Ovary (tissue), 9 donors: ENCODE results near the gene LEKR1. TPM values are rescaled to one million over a fixed set of nuclear protein-coding genes. Genes with fewer than 3 reads are reported as not detected.

Experiments
- DNase-seq, 5 donors: peaks; one replicate each; pipeline ENCODE4 v3.0.0-alpha.2; 2019 to 2020
- H3K27ac ChIP-seq, 2 donors: fragments of 200-600 bp; one replicate each; pipeline versions ENCODE4 v1.5.1 to v1.8.0; 2019 to 2022
- H3K27me3 ChIP-seq: fragments of 200-600 bp; one replicate; pipeline ENCODE4 v1.8.0; 2022
- H3K36me3 ChIP-seq: fragments of 200-600 bp; sonication (generic); one replicate; pipeline ENCODE4 v1.5.1; 2019
- H3K4me1 ChIP-seq: one replicate; pipeline ENCODE4 v1.8.1; 2013; ENCODE audit warnings: mild to moderate bottlenecking, moderate library complexity; ENCODE audit not compliant: insufficient read depth
- H3K4me3 ChIP-seq: fragments of 200-600 bp; sonication (generic); one replicate; pipeline ENCODE4 v1.5.1; 2017
- H3K9me3 ChIP-seq, 2 donors: fragments of 200-600 bp in 1 of 2; sonication (generic) in 1 of 2; one replicate each; pipeline versions ENCODE4 v1.5.1 to v1.8.1; 2013 to 2019; ENCODE audit warnings: mild to moderate bottlenecking in 1 of 2, moderate library complexity in 1 of 2
- EP300 ChIP-seq: sonication (generic); formaldehyde crosslinking; IDR thresholded peaks from one replicate; pipeline ENCODE4 v1.6.1; 2017; ENCODE audit warnings: antibody characterized with exemption
- POLR2A ChIP-seq: fragments of 450-650 bp; IDR thresholded peaks from one replicate; pipeline ENCODE4 v1.6.1; 2017; ENCODE audit warnings: antibody characterized with exemption, mild to moderate bottlenecking, moderate library complexity
- WGBS, 3 donors: extraction: QIAGEN DNeasy Blood & Tissue Kit in 1 of 3; methylation state at CpG; one replicate each; pipeline versions ENCODE4 v1.1.5 to v1.1.7; 2013 to 2017; 5-methylcytosine and 5-hydroxymethylcytosine counted together
- intact Hi-C, 4 donors: fragments of 100-400 bp; cut with DNase I; formaldehyde crosslinking; loops; one replicate each; pipeline versions ENCODE4 v1.11.0 to v1.15.1; 2022 to 2023
- polyA plus RNA-seq, 2 donors: library from polyadenylated mRNA; stranded (reverse); fragments of 200-250 nt in 1 of 2; fragments of 350-450 nt in 1 of 2; fragmentation: Illumina TruSeq in 1 of 2; extraction: RNeasy Lipid Tissue Mini Kit (QIAGEN cat#74804) in 1 of 2; gene quantifications; one replicate each; pipeline ENCODE4 v1.2.3, GENCODE V29; 2013 to 2014
- total RNA-seq, 7 donors: library from RNA; depleted of rRNA in 2 of 7; stranded (reverse); fragments of >200 nt in 2 of 7; fragmentation: NEBNext Ultra II Directional in 3 of 7; extraction: Animal tissue kit (Norgen Biotek cat#: 25700) in 3 of 7; gene quantifications; one replicate each; pipeline versions ENCODE4 v1.1.0 to v1.2.4, GENCODE V29; 2016 to 2023
- TF ChIP-seq, protein P1 (sequence below), 3 donors: fragments of 450-650 bp in 2 of 3; fragments of 200-600 bp in 1 of 3; IDR thresholded peaks; one replicate each; pipeline versions ENCODE4 v1.5.1 to v1.8.0; 2016 to 2022; ENCODE audit warnings: antibody characterized with exemption in 3 of 3, mild to moderate bottlenecking in 1 of 3
- donor health status: DM: no; HTN: no; CAD: no; lungs with moderate emphysema.
- donor health status: DM: no; HTN: no; CAD: no.
- donor health status: Bipolar disorder and iron deficiency.
- donor health status: DM: yes; HTN: yes; CAD: no.
- donor health status: DM: no; HTN: no; CAD: no.
- donor health status: DM: yes; HTN: yes; CAD: no.

The LEKR1 gene
- total and polyA plus RNA-seq, 9 donors: 0.38 to 7.8 (median 2.4) TPM

DNA sequence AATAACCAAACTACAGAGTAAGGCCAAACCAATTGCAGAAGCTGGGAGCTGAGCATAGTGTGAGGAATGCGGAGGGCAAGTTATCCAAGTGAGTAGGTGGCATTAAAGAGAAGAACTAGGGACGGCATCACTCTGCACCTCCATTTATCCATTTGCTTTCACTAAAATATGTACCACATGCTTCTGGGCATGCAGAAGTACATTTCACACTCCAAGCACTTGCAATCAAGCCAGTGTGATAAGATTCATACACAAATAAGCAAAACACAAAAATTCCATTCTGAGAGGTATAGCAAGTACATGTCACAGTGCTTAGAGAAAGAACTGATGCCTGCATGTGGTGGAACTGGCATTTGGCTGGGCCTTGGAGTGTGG is 252.6 kb downstream of the LEKR1 start:
- no peak overlapping the region for H3K27ac ChIP-seq
- no peaks in the 10 kb centered on the region for H3K27me3 ChIP-seq
- TF ChIP-seq EP300: no peak
- TF ChIP-seq POLR2A: no peak
- WGBS, 3 donors: 84 to 98% (median 87%) methylated on average over 2 of the region's 2 CpGs
- DNase-seq: no peak
- no peaks in the 10 kb centered on the region for H3K36me3 ChIP-seq
- no peak overlapping the region for H3K4me3 ChIP-seq
- no peaks in the 10 kb centered on the region for H3K9me3 ChIP-seq
- H3K4me1 ChIP-seq: peaks cover 3% of the 10 kb centered on the region
- intact Hi-C loops: loop anchor here in 1 of 4 donors (10.0 kb wide), 1 partner anchor 264 kb away; no protein-coding TSS in a partner anchor

DNA sequence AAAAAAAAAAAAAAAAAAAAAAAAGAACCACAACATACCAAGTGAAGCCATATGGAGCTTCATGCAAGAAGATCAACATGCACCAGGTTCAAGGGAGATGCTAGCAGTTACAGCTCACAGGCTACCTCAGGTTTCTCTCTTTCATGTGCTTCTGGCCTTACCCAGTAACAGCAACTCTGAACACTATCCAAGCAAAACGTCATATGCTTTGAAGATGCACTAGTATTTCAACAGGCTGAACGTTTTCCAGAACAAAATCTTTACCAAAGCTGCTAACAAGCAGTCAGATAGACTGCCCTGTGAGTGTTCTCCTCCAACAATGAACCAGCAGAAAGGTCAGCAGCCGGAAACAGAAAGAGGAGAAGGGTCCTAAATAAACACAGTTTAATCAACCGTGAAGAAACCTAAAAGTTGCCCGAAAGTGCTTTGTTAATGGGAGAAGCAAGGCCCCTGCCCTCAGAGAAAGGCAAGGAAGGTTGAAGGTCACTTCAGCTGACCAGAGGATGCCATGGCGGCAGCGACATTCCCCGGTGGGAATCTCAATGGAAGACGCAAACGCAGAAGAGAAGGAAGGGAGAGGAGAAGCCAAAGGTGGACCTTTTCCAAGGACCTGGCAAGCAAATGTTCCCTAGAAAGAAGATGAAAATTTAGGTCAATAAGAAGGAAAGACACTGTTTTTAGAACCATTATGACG is 253.7 kb downstream of the LEKR1 start:
- no peak overlapping the region for H3K27ac ChIP-seq
- H3K36me3 ChIP-seq: no peaks in the 10 kb centered on the region
- peaks cover 3% of the 10 kb centered on the region for H3K4me1 ChIP-seq
- no peaks in the 10 kb centered on the region for H3K27me3 ChIP-seq
- no peak for DNase-seq
- H3K9me3 ChIP-seq: no peaks in the 10 kb centered on the region
- intact Hi-C loops: loop anchor here (5.0 to 10.0 kb wide), 11 partner anchors 52 to 928 kb away; partner anchors contain the start of genes TIPARP (in 2 of the 4), LEKR1 (in 1 of the 4) and SSR3 (in 1 of the 4)
- WGBS, 3 donors: 72 to 78% (median 74%) methylated on average over 11 of the region's 11 CpGs
- no peak for TF ChIP-seq POLR2A
- TF ChIP-seq EP300: no peak
- TF ChIP-seq, protein P1, sequence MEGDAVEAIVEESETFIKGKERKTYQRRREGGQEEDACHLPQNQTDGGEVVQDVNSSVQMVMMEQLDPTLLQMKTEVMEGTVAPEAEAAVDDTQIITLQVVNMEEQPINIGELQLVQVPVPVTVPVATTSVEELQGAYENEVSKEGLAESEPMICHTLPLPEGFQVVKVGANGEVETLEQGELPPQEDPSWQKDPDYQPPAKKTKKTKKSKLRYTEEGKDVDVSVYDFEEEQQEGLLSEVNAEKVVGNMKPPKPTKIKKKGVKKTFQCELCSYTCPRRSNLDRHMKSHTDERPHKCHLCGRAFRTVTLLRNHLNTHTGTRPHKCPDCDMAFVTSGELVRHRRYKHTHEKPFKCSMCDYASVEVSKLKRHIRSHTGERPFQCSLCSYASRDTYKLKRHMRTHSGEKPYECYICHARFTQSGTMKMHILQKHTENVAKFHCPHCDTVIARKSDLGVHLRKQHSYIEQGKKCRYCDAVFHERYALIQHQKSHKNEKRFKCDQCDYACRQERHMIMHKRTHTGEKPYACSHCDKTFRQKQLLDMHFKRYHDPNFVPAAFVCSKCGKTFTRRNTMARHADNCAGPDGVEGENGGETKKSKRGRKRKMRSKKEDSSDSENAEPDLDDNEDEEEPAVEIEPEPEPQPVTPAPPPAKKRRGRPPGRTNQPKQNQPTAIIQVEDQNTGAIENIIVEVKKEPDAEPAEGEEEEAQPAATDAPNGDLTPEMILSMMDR (IDR thresholded peaks at IDR 0.05): no peak
- H3K4me3 ChIP-seq: no peak overlapping the region

DNA sequence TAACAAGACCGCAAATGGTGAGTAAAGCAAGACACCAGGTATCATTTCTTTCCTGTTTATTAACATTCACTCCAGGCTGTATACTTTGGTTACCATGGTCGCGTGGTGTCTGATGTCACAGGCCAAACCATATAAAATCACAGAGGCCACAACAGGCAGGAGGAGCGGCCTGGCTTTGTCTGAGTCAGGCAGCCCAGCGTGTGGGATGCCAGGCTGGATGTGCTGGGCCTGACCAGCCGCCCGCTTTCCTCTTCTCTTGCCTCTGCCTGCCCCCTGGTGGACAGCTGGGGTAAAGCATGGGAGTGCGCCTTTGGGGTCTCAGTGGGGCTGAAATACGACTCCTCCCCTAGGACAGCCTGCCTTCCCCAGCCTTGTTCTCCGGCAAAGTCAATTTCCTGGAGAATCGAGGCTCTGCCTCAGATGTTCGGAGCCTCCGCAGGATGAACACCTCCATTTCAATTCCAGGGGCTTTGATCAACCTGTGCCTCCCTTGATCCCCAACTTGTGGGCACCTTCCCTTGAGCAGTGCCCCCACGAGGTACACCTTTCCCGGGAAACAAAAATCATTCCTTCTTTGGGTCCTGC is 255.6 kb downstream of the LEKR1 start:
- TF ChIP-seq POLR2A (no peak), EP300 (no peak)
- TF ChIP-seq, protein P1 (IDR thresholded peaks at IDR 0.05): peak; percentile 77 to 97 (median 96)

DNA sequence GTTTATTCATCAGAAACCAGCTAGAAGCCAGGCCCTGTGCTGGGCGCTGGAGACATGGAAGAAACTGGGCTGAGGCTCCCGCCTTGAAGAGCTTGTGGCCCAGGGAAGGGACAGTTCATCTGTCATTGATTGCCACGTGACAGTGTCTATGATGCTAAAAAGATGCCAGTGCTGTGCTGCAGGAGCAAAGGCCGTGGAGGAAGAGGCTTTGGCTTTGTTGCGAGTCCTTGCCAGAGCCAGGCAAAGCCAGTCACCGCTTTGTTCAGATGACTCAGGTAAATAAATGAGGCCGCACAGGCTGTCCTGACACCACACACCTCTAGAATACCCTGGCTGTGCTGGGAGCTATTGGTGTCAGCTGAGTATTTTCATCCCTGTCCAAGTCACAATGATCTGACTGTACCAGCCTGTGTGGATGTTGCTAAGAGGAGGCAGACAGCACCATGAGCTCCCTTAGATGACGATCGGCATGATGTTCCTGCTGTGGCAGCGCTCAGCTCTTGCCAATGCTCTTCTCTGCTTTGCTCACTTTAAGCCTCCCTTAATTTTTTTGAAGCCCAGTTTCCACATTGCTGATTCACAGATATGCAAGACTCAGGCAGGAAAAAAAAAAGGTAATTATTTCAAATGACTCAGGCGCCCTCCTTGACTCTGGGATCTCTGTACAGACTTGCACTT is 256.3 kb downstream of the LEKR1 start:
- TF ChIP-seq, protein P1 (IDR thresholded peaks at IDR 0.05): no peak
- TF ChIP-seq EP300: no peak
- no peak for TF ChIP-seq POLR2A
- Histone ChIP-seq H3K36me3 (no peaks in the 10 kb centered on the region), H3K27ac (no peak overlapping the region), H3K4me3 (no peak overlapping the region), H3K27me3 (no peaks in the 10 kb centered on the region), H3K9me3 (no peaks in the 10 kb centered on the region), H3K4me1 (peaks cover 2% of the 10 kb centered on the region)
- 88 to 92% (median 91%) methylated on average over 11 of the region's 11 CpGs for WGBS, 3 donors
- intact Hi-C loops: loop anchor here (5.0 to 10.0 kb wide), 10 partner anchors 50 to 930 kb away; partner anchors contain the start of genes TIPARP (in 2 of the 4), LEKR1 (in 1 of the 4) and SSR3 (in 1 of the 4)
- DNase-seq: no peak

More for the DNA sequence above, 255.6 kb downstream of the LEKR1 start:
- no peaks in the 10 kb centered on the region for H3K36me3 ChIP-seq
- no peak overlapping the region for H3K4me3 ChIP-seq
- peak; percentile 87 to 93 (median 93) for DNase-seq
- no peaks in the 10 kb centered on the region for H3K9me3 ChIP-seq
- intact Hi-C loops: loop anchor here (5.0 to 10.0 kb wide), 10 partner anchors 51 to 929 kb away; partner anchors contain the start of genes TIPARP (in 2 of the 4), LEKR1 (in 1 of the 4) and SSR3 (in 1 of the 4)
- 9 to 10% (median 10%) methylated on average over 15 of the region's 15 CpGs for WGBS, 3 donors
- no peak overlapping the region for H3K27ac ChIP-seq
- no peaks in the 10 kb centered on the region for H3K27me3 ChIP-seq
- peaks cover 3% of the 10 kb centered on the region for H3K4me1 ChIP-seq
